OCI-LY7 (cell line): ENCODE measurements around the gene BRICD5. TPM values are rescaled to one million over a fixed set of nuclear protein-coding genes. Genes with fewer than 3 reads are reported as not detected.

ENCODE experiments used
- BruUV-seq: library from RNA; stranded (reverse); fragments of 400-500 nt; replicated peaks from 2 replicates; lab custom pipeline; 2021; lab: Mats Ljungman, UMichigan
- CTCF ChIA-PET: fragments of 300-600 bp; sonication (Branson Sonifier 250); formaldehyde crosslinking; loops from one replicate; lab custom pipeline; 2022; ENCODE audit warnings: antibody characterized with exemption; ENCODE audit not compliant: unreplicated experiment; lab: Charles Lee
- POLR2A ChIA-PET: fragments of 300-600 bp; sonication (Branson Sonifier 250); formaldehyde crosslinking; loops from one replicate; lab custom pipeline; 2022; ENCODE audit warnings: antibody characterized with exemption; lab: Charles Lee
- DNase-seq: peaks from one replicate; pipeline ENCODE4 v3.0.0-alpha.2; 2015; ENCODE audit warnings: low spot score
- H2AFZ ChIP-seq: fragments of 200-600 bp; sonication (generic), shearing (Covaris generic); 2 replicates; pipeline ENCODE4 v1.6.1; 2014; ENCODE audit warnings: mild to moderate bottlenecking, antibody characterized with exemption, low read length, moderate library complexity
- H3K27ac ChIP-seq: fragments of 200-600 bp; sonication (generic); 2 replicates; pipeline ENCODE4 v1.5.1; 2014; ENCODE audit warnings: mixed run types, low read depth, mild to moderate bottlenecking, moderate library complexity, low read length, inconsistent platforms; ENCODE audit not compliant: poor library complexity, severe bottlenecking
- H3K36me3 ChIP-seq: fragments of 200-600 bp; sonication (generic); 2 replicates; pipeline ENCODE4 v1.6.1; 2014; ENCODE audit warnings: mild to moderate bottlenecking, antibody characterized with exemption, low read length, moderate library complexity, mixed read lengths; ENCODE audit not compliant: insufficient read depth
- H3K4me1 ChIP-seq: fragments of 200-600 bp; sonication (generic); 2 replicates; pipeline ENCODE4 v1.5.1; 2014; ENCODE audit warnings: mild to moderate bottlenecking, low read length; ENCODE audit not compliant: insufficient read depth, poor library complexity, severe bottlenecking
- H3K4me2 ChIP-seq: fragments of 200-600 bp; sonication (generic); 2 replicates; pipeline ENCODE4 v1.6.1; 2014; ENCODE audit warnings: mild to moderate bottlenecking, low read length
- H3K4me3 ChIP-seq: fragments of 200-600 bp; sonication (generic); 2 replicates; pipeline ENCODE4 v1.5.1; 2014; ENCODE audit warnings: mild to moderate bottlenecking, low read depth, low read length; ENCODE audit not compliant: poor library complexity, severe bottlenecking
- H3K79me2 ChIP-seq: fragments of 200-600 bp; sonication (generic); 2 replicates; pipeline ENCODE4 v1.6.1; 2016; ENCODE audit warnings: low read depth, mild to moderate bottlenecking, low read length, moderate library complexity, mixed read lengths; ENCODE audit not compliant: insufficient read depth
- H3K9me2 ChIP-seq: fragments of 200-600 bp; sonication (generic); 2 replicates; pipeline ENCODE4 v1.6.1; 2016; ENCODE audit warnings: mild to moderate bottlenecking, low read length, mixed read lengths; ENCODE audit not compliant: insufficient read depth
- H3K9me3 ChIP-seq: fragments of 200-600 bp; sonication (generic); 2 replicates; pipeline ENCODE4 v1.6.1; 2014; ENCODE audit warnings: mild to moderate bottlenecking, mixed run types, low read length, mixed read lengths
- H4K20me1 ChIP-seq: fragments of 200-600 bp; sonication (generic); 2 replicates; pipeline ENCODE4 v1.6.1; 2014; ENCODE audit warnings: mild to moderate bottlenecking, antibody characterized with exemption, low read length, moderate library complexity, mixed read lengths; ENCODE audit not compliant: insufficient read depth
- EZH2phosphoT487 ChIP-seq: fragments of 200-600 bp; sonication (generic); IDR thresholded peaks from 2 replicates; pipeline ENCODE4 v1.6.1; 2018; ENCODE audit warnings: low read depth, borderline replicate concordance, mild to moderate bottlenecking, mixed run types, antibody characterized with exemption, low read length, moderate library complexity, mixed read lengths
- intact Hi-C: fragments of 100-400 bp; cut with micrococcal nuclease; formaldehyde crosslinking; loops from one replicate; pipeline ENCODE4 v1.10.0; 2022; ENCODE audit not compliant: unreplicated experiment
- total RNA-seq, 2 experiments: library from RNA; depleted of rRNA in 1 of 2; stranded (reverse); fragments of >200 nt in 1 of 2; shearing (Covaris generic) in 1 of 2; gene quantifications; 2 replicates each; pipeline ENCODE4 v1.2.3, GENCODE V29; 2014 to 2022
- TF ChIP-seq, protein P1 (sequence below): fragments of 200-600 bp; sonication (generic); conservative IDR thresholded peaks from 2 replicates; pipeline ENCODE4 v1.5.1; 2014; ENCODE audit warnings: mild to moderate bottlenecking, antibody characterized with exemption, low read length, moderate library complexity, mixed read lengths

The BRICD5 gene
- total RNA-seq, 2 experiments from 2014 or later = 30.4 to 31.7 TPM

DNA sequence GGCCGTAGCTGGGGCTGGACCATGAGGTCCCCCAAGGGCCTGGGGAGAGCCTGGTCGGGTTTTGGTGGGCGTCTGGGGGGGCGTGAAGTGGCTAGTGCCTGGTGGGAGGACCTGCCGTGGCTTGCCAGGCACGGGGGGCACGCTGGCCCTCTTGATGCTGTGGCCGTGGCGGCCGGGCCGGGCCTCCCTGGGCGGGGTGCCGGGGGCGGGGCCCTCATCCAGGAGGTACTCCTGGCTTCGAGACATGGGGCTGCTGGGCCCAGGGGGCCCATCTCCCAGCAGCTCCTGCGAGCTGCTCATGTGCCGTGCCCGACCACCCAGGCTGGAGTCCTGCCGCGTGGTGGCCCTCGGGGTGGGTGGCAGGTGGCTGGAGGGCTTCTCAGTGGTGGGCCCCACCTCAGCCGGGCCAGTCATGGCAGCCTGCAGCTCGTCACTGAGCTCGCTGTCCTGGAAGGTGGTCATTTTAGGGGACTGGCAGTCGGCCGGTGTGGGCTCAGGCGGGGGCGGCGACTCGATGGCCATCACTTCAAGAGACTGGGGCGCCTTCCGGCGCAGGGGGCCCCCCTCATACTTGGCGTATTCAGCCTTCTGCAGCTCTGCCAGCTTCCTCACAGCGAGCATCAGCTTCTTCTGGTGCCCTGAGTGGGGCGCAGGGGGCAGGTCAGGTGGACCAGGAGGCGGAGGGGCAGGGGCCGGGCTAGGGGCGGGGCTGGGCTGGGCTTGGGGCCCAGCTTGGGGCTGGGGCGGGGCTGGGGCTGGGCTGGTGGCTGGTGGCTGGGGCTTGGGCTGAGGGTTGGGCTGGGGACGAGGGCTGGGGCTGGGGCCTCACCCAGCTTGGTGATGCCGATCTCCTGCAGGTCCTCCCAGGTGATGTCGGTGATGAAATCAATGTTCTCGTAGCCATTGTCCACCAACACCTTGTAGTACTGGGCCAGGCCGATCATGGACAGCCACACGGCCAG, 29.4 kb downstream of the BRICD5 start:
- DNase-seq = no peak
- POLR2A ChIA-PET = no interaction called here
- Histone ChIP-seq H2AFZ (no peak overlapping the region), H3K9me2 (no peaks in the 10 kb centered on the region), H3K79me2 (no peaks in the 10 kb centered on the region), H3K4me2 (no peak overlapping the region), H3K4me3 (no peak overlapping the region), H4K20me1 (no peaks in the 10 kb centered on the region), H3K9me3 (no peaks in the 10 kb centered on the region), H3K36me3 (peaks cover 34% of the 10 kb centered on the region), H3K27ac (no peak overlapping the region), H3K4me1 (no peaks in the 10 kb centered on the region)
- no TSS peak for BruUV-seq
- intact Hi-C loops = no loop called here
- CTCF ChIA-PET = interaction anchor here (0.6 kb wide), 1 partner anchor 9 kb away, joined by 3 read pairs; no protein-coding TSS in a partner anchor
- no peak for TF ChIP-seq EZH2phosphoT487
- TF ChIP-seq, protein P1, sequence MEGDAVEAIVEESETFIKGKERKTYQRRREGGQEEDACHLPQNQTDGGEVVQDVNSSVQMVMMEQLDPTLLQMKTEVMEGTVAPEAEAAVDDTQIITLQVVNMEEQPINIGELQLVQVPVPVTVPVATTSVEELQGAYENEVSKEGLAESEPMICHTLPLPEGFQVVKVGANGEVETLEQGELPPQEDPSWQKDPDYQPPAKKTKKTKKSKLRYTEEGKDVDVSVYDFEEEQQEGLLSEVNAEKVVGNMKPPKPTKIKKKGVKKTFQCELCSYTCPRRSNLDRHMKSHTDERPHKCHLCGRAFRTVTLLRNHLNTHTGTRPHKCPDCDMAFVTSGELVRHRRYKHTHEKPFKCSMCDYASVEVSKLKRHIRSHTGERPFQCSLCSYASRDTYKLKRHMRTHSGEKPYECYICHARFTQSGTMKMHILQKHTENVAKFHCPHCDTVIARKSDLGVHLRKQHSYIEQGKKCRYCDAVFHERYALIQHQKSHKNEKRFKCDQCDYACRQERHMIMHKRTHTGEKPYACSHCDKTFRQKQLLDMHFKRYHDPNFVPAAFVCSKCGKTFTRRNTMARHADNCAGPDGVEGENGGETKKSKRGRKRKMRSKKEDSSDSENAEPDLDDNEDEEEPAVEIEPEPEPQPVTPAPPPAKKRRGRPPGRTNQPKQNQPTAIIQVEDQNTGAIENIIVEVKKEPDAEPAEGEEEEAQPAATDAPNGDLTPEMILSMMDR = no peak

- Histone ChIP-seq H3K36me3 (peaks cover 42% of the 10 kb centered on the region), H3K27ac (no peak overlapping the region), H3K4me2 (no peak overlapping the region), H3K4me3 (no peak overlapping the region), H4K20me1 (no peaks in the 10 kb centered on the region), H3K9me3 (no peaks in the 10 kb centered on the region), H2AFZ (no peak overlapping the region), H3K79me2 (no peaks in the 10 kb centered on the region), H3K4me1 (no peaks in the 10 kb centered on the region), H3K9me2 (no peaks in the 10 kb centered on the region)
- intact Hi-C loops = no loop called here
- no peak for DNase-seq
- ChIA-PET POLR2A (no interaction called here), CTCF (no interaction called here)
- no TSS peak for BruUV-seq
- no peak for TF ChIP-seq EZH2phosphoT487
- TF ChIP-seq, protein P1 = no peak
Measured at GRCh38 chr16:2180461-2180860, 30.2 kb downstream of the BRICD5 start.

DNA sequence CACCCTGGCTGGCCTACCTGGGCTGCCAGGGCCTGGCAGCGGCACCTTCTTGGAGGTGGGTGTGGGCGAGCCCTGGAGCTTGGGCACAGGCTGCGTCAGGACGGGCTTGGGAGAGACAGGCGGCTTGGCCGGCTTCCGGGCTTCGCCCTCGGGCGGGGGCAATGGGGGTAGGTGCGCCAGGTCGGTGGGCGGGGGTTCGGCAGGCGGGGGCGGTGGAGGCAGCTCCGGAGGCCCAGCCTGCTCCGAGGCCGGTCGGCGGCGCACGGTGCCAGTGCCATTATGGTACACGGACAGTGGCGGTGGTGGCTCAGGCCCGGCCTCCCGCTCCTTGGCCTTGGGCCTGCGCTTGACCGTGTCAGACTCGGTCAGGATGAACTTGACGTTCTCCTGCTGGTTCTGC, 31.1 kb downstream of the BRICD5 start:
- Histone ChIP-seq H3K4me1 (no peaks in the 10 kb centered on the region), H3K4me3 (no peak overlapping the region), H3K9me2 (no peaks in the 10 kb centered on the region), H3K9me3 (no peaks in the 10 kb centered on the region), H2AFZ (no peak overlapping the region), H3K27ac (no peak overlapping the region), H3K79me2 (no peaks in the 10 kb centered on the region), H3K36me3 (peaks cover 51% of the 10 kb centered on the region), H4K20me1 (no peaks in the 10 kb centered on the region), H3K4me2 (no peak overlapping the region)
- intact Hi-C loops = no loop called here
- no TSS peak for BruUV-seq
- no peak for DNase-seq
- POLR2A ChIA-PET = no interaction called here
- CTCF ChIA-PET = no interaction called here
- TF ChIP-seq, protein P1 = no peak
- no peak for TF ChIP-seq EZH2phosphoT487
